Measurements from ENCODE around the gene VSIG10L2. TPM values are rescaled to one million over a fixed set of nuclear protein-coding genes. Genes with fewer than 3 reads are reported as not detected.

Gene VSIG10L2
- polyA plus RNA-seq, 2 of the 4 experiments (the other 2 are of a cell fraction) = not detected

GRCh38 chr11:125987066-125987641 is 41.3 kb downstream of the VSIG10L2 start:
- TF ChIP-seq EHMT2 (IDR thresholded peaks at IDR 0.05; ENCODE audit: low read depth) = no peak
- no peak for TF ChIP-seq FOSB (CRISPR knock-in tag; IDR thresholded peaks at IDR 0.05)
- TF ChIP-seq CBX8 (IDR thresholded peaks at IDR 0.05) = no peak
- TF ChIP-seq E2F6 (IDR thresholded peaks at IDR 0.05; ENCODE audit: borderline replicate concordance, low read depth) = no peak
- TF ChIP-seq, protein P1, sequence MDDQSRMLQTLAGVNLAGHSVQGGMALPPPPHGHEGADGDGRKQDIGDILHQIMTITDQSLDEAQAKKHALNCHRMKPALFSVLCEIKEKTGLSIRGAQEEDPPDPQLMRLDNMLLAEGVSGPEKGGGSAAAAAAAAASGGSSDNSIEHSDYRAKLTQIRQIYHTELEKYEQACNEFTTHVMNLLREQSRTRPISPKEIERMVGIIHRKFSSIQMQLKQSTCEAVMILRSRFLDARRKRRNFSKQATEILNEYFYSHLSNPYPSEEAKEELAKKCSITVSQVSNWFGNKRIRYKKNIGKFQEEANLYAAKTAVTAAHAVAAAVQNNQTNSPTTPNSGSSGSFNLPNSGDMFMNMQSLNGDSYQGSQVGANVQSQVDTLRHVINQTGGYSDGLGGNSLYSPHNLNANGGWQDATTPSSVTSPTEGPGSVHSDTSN (IDR thresholded peaks at IDR 0.05) = no peak
- TF ChIP-seq, protein P2, sequence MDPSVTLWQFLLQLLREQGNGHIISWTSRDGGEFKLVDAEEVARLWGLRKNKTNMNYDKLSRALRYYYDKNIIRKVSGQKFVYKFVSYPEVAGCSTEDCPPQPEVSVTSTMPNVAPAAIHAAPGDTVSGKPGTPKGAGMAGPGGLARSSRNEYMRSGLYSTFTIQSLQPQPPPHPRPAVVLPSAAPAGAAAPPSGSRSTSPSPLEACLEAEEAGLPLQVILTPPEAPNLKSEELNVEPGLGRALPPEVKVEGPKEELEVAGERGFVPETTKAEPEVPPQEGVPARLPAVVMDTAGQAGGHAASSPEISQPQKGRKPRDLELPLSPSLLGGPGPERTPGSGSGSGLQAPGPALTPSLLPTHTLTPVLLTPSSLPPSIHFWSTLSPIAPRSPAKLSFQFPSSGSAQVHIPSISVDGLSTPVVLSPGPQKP (IDR thresholded peaks at IDR 0.05; ENCODE audit: low read depth, low read length) = no peak
- no peak for TF ChIP-seq GATA3 (IDR thresholded peaks at IDR 0.05; ENCODE audit: borderline replicate concordance)
- no peak for TF ChIP-seq CBX2 (IDR thresholded peaks at IDR 0.05; ENCODE audit: borderline replicate concordance, low read depth)
- no peak for TF ChIP-seq HMGXB4 (CRISPR knock-in tag; IDR thresholded peaks at IDR 0.05; ENCODE audit: borderline replicate concordance)
- no peak for TF ChIP-seq MYC (IDR thresholded peaks at IDR 0.05; ENCODE audit: borderline replicate concordance, low read length)
- TF ChIP-seq KDM5A (IDR thresholded peaks at IDR 0.05) = no peak
- TF ChIP-seq, protein P3, sequence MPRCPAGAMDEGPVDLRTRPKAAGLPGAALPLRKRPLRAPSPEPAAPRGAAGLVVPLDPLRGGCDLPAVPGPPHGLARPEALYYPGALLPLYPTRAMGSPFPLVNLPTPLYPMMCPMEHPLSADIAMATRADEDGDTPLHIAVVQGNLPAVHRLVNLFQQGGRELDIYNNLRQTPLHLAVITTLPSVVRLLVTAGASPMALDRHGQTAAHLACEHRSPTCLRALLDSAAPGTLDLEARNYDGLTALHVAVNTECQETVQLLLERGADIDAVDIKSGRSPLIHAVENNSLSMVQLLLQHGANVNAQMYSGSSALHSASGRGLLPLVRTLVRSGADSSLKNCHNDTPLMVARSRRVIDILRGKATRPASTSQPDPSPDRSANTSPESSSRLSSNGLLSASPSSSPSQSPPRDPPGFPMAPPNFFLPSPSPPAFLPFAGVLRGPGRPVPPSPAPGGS (IDR thresholded peaks at IDR 0.05) = no peak
- no peak for TF ChIP-seq POLR2AphosphoS2 (conservative IDR thresholded peaks at IDR 0.05; ENCODE audit: low read length)
- no peak for TF ChIP-seq POLR2A (IDR thresholded peaks at IDR 0.05; ENCODE audit: low read length)
- Histone ChIP-seq H3K4me3 (no peak overlapping the region), H3K9me3 (no peaks in the 10 kb centered on the region), H3K4me2 (no peak overlapping the region), H3K27ac (no peak overlapping the region), H3K4me1 (peaks cover 10% of the 10 kb centered on the region; the same call in 2 of the 3 replicates)
- DNase-seq (ENCODE audit: low read depth in 1 of 2, low spot score in 1 of 2) (no peak), ATAC-seq (no peak), FAIRE-seq (no peak)
- CTCF ChIA-PET = interaction anchor here (0.6 kb wide), 2 partner anchors 15 to 177 kb away, joined by 3 read pairs; no protein-coding TSS in a partner anchor
- POLR2A ChIA-PET = interaction anchor here (0.7 kb wide), 1 partner anchor 97 kb away, joined by 3 read pairs; no protein-coding TSS in a partner anchor
- 66% methylated on average over 5 of the region's 5 CpGs for WGBS (ENCODE audit: missing lambda C conversion rate)

DNA sequence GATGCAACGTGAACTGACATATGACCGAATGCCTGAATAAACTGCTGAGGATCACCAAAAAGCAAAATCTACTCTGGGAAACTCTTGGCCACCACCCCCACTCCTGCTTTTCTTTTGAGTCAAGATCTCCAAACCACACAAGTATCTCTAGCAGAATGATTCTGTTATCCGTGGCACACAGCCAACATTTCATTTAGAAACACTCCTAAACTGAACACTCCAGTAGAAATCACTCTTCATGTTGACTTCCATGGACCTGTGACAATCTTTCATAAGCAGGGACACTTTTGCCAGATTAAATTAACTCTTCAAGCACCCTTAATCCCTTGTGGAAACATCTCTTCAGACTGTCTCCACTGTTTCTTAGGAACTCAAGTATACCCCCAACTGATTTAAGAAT is 44.4 kb downstream of the VSIG10L2 start:
- TF ChIP-seq ZNF302 (CRISPR knock-in tag; IDR thresholded peaks at IDR 0.05) (no peak), SREBF2 (IDR thresholded peaks at IDR 0.05) (no peak), CTCF (IDR thresholded peaks at IDR 0.05) (no peak), HMGXB4 (CRISPR knock-in tag; IDR thresholded peaks at IDR 0.05; ENCODE audit: borderline replicate concordance) (no peak), SMC3 (IDR thresholded peaks at IDR 0.05) (no peak), PHF8 (IDR thresholded peaks at IDR 0.05; ENCODE audit: borderline replicate concordance, low read depth) (no peak), NPAS2 (CRISPR knock-in tag; IDR thresholded peaks at IDR 0.05; ENCODE audit: borderline replicate concordance) (no peak), CHD2 (IDR thresholded peaks at IDR 0.05; ENCODE audit: low read length, partially characterized antibody) (no peak), POLR2AphosphoS2 (conservative IDR thresholded peaks at IDR 0.05; ENCODE audit: low read length) (no peak), RAD21 (conservative IDR thresholded peaks at IDR 0.05 in 1 of 2, IDR thresholded peaks at IDR 0.05 in 1 of 2) (no peak), EHMT2 (IDR thresholded peaks at IDR 0.05; ENCODE audit: low read depth) (no peak), JUNB (IDR thresholded peaks at IDR 0.05) (no peak)
- ATAC-seq (no peak), DNase-seq (ENCODE audit: low read depth in 1 of 2, low spot score in 1 of 2) (no peak)

More for the DNA sequence above, 44.4 kb downstream of the VSIG10L2 start:
- WGBS (ENCODE audit: missing lambda C conversion rate) = 69% methylated on average over 3 of the region's 3 CpGs
- Histone ChIP-seq H3K4me2 (no peak overlapping the region), H3K4me3 (no peak overlapping the region), H3K27ac (no peak overlapping the region), H3K9me3 (no peaks in the 10 kb centered on the region), H3K4me1 (no peaks in the 10 kb centered on the region)
- FAIRE-seq = no peak
- POLR2A ChIA-PET = no interaction called here
- CTCF ChIA-PET = no interaction called here
